Thyroid gland (tissue), 4 donors: ENCODE data around the gene GOLGA1. TPM values are rescaled to one million over a fixed set of nuclear protein-coding genes. Genes with fewer than 3 reads are reported as not detected.

Experiments used
- small RNA-seq: library from RNA; depleted of rRNA; stranded (forward); fragments of <200 nt; gene quantifications from one replicate; pipeline ENCODE3, GENCODE V24; 2016
- total RNA-seq, 4 donors: library from RNA; depleted of rRNA; stranded (reverse); fragments of >200 nt; gene quantifications; one replicate each; pipeline ENCODE4 v1.2.3, GENCODE V29; 2016

The GOLGA1 gene
- total RNA-seq, 4 donors from 2014 or later, result 15.3 to 27.7 (median 18.6) TPM

Small RNA genes within 50 kb of the gene (small RNA-seq; reads per million reads assigned to genes)
- not detected for gene RNU4-82P

Other genes with a start within 250 kb of the GOLGA1 start
- gene NR6A1, start 169.8 kb downstream of the GOLGA1 start, total RNA-seq, result 10 to 100 TPM; 15.3 to 25.0 (median 19.3) TPM
- gene OLFML2A, start 163.9 kb downstream of the GOLGA1 start, total RNA-seq, result 10 to 100 TPM; 40.7 to 64.3 (median 50.2) TPM
- gene WDR38, start 87.6 kb downstream of the GOLGA1 start, total RNA-seq, result 1 to 10 TPM in 1 of 4 donors, under 1 TPM in 2, not detected in 1; 0.33 to 1.5 (median 0.79) TPM
- 1,000 to 10,000 TPM; 1,231 to 2,313 (median 2,047) TPM for gene RPL35, start 79.1 kb downstream of the GOLGA1 start, total RNA-seq
- gene ARPC5L, start 79.0 kb downstream of the GOLGA1 start, total RNA-seq, result 10 to 100 TPM; 19.8 to 29.6 (median 20.4) TPM
- 10 to 100 TPM; 10.4 to 13.4 (median 12.5) TPM for gene SCAI, start 202.4 kb upstream of the GOLGA1 start, total RNA-seq
- 10 to 100 TPM; 41.3 to 63.1 (median 47.8) TPM for gene PPP6C, start 248.7 kb upstream of the GOLGA1 start, total RNA-seq